ENCODE results near the gene NTSR1.

Gene NTSR1

DNA sequence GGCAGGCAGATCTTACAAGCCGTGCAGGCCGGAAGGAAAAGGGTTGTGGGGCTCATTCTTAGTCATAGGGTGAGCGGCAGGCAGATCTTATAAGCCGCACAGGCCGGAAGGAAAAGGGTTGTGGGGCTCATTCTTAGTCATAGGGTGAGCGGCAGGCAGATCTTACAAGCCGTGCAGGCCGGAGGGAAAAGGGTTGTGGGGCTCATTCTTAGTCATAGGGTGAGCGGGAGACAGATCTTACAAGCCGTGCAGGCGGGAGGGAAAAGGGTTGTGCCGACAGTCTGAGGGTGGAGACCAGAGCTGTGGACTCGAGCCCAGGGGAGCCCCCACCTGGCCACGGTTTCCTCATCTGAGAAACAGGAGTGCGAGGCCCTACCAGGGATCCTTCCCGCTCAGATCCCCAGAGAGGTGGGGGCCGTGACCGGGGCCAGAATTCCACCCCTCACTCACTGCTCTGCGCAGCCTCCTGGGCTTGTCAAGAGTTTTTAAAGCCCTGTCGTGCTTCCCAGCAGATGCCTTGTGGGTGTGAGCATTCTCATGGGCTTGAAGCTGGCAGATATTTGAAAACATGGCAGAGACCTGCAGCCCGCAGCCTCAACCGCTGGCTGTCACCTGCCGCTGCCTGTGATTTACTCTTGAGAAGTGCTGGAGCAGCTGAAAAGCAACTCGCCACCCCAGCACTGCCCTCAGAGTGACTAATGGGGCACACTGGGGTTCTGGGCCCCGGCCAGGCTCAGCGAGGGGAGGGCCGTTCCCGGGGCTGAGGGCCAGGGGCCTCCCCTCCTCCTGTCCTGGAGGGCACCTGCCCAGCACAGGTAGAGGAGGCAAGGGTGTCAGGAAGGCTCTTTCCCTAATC is 31.9 kb downstream of the NTSR1 start:
- DNase-seq (ENCODE audit: low spot score): peak; percentile 72

DNA sequence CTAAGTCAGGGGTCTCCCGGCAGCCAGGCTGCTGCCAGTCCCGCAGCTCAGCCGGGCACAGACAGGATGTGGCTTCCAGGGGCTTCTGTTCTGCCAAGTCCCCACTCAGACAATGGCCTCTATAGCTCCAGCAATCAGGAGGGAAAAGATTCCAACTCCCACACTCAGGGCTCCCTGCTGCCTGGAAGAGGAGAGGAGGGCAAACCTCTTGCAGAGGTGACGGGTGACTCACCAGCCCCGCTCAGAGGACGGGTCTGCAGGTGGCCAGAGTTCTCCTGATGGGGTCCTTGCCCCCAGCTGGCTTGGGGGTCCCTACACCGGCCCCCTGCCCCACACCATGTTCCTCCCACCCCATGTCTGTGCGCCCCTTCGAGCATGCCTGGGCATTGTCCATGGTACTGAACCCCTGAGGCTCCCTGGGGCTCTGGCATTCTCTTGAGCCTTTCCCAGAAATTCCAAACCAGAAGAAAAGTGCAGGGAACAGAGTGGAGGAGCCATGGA is 32.6 kb downstream of the NTSR1 start:
- no peak for DNase-seq (ENCODE audit: low spot score)

DNA sequence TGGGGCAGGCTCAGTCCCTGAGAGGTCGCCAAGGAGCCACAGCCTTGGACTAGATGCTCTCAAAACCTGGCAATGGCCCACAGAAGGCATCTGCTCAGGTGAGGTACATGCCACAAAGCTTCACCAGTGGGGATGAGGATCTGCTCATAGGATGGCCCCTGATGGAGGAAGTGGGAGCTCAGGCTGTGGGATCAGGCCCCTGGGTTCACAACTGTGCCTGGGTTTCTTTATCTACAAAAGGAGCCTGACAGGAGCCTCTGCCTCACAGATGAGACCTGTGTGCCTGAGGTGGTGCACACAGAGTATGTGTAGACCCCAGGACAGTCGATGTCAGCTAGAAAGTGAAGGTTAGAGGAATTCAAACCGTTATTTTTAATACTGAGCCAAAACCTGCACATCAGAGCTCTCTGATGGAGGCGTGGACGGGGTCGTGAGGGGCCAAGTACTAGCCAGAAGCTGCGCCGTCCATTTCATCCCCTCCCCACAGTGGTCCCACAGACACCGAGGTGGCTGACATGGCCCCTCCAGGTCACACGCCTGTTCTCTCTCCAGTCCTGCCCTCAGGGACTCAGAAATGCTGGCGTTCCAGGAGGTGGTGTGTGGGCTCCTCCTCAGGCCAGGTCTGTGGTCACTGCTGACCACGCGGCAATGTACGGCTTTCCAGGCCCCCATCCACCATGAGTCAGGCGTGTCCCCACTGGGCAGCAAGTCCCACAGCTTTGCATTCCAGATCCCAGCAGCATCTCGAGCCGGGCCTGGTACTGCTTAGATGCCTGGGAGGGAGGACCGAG is 33.3 kb downstream of the NTSR1 start:
- no peak for DNase-seq (ENCODE audit: low spot score)

DNA sequence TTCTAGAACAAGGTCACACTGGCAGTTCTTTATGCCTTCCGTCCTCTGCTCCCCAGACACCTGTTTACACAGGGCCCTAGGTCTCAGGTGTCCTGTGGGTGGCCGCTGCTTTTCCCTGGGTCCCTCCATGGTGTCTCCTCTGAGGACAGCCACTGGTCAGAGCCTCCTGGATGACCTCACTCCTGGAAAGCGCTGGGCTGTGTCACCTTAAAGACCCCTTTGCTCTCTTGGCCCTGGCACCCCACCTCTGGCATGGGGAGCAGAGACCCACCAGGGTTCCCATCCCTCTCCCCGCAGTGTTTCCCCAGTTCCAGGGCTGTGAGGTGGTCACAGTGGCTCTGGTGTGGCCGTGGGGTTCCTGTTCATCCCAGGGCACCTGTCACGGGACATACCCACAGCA is 33.9 kb downstream of the NTSR1 start:
- no peak for DNase-seq (ENCODE audit: low spot score)

DNA sequence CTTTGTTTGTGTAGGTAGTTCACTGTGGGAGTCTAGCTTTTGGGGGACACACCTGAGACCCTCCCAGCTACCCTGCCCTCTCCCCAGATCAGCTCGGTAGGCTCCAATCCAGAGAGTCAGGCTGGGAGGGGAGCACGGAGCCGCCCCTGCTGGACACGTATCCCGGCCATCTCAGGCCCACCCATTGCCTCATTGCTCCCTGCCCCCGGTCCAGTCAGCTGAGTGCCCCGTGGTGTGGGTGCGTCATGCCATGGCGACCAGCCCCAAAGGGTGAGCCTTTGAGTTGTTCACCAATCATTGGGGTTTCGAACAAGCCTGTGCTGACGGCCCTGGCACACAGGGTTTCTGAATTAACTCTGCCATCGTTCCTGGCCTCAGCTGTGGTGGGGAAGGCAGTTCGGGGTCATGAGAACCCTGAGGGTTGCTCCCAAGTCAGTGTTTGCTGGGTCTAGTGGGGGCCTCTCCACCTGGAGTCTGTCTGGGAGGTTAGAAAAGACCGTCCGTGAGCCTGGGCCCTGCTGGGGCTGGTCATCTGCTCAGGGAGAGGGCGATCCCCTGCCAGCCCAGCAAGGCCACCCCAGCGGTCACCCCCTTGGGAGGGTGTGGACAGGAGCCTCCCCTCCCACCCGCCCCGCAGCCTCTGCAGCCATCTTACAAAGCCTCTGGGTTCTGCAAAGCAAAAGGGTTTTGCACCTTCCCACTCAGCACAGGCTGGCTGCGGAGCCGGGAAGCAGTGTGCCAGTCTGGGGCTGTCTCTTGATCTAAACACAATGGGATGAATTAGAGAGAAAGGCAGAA is 34.5 kb downstream of the NTSR1 start:
- no peak for DNase-seq (ENCODE audit: low spot score)

DNA sequence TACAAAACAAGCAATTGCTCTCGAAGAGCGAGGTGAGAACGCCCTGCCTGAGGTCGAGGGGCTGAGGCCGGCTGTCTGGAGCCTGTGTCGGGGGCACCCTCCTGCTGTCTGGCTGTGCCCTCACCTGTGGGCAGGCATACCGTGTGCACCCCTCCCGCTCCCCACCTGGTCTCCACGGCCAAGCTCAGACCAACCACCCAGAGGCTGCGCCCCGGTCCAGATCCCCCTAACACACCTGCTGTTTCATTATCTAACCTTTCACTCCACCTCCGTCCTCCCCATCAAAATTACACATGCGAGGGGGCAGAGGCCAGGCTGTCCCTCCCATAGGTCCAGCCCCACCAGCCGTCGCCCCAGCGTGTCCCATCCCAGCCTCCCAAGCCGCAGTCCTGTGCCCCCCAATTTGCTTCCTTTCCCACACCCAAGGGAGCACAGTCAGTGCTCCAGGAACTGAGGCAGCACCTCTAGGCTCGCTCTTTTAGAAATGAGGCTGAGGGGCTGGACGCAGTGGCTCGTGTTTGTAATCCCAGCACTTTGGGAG is 35.2 kb downstream of the NTSR1 start:
- no peak for DNase-seq (ENCODE audit: low spot score)

DNA sequence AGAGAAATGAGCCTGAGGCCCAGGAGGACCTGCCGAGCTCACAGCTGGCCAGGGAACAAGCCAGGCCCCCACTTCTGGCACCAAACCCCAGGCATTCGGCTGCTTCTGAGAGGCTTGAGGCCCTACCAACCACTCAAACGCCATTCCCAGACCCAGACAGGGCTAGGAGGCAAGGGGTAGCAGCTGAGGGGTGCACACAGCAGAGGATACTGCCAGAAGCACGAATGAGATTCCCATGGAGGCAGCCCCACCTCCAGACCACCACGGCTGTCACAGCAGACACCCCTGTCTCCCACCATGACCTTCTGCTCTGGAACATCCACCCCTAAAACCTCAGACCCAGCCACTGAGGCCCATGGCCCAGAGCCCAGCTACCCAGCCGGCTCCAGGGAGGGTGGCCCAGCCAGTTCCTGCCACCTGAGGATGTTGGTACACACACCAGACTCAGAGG is 36.1 kb downstream of the NTSR1 start:
- no peak for DNase-seq (ENCODE audit: low spot score)

DNA sequence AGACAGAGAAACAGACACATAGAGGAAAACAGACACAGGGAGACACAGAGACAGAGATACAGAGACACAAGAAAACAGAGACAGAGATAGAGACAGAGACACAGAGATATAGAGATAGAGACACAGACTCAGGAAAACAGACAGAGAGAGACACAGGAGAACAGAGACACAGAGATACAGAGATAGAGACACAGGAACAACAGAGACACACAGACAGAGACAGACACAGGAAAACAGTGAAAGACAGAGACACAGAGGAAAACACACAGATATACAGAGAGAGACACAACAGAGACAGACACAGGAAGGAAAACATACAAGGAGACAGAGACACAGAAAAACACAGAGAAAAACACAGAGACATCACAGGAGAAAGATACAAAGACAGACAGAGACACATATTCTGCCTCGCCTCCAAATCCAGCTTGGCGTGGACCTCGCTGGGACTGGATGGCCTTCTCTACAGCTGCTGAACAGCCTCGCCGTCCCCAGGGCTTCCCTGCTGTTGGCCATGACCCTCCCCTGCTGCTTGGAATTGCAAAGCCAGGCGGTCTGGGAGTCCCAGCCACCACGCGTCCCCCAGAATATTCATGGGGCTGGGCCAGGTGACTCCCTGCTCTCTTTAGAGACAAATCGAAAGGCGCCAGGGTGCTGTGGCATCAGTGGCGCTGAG is 36.8 kb downstream of the NTSR1 start:
- no peak for DNase-seq (ENCODE audit: low spot score)

DNA sequence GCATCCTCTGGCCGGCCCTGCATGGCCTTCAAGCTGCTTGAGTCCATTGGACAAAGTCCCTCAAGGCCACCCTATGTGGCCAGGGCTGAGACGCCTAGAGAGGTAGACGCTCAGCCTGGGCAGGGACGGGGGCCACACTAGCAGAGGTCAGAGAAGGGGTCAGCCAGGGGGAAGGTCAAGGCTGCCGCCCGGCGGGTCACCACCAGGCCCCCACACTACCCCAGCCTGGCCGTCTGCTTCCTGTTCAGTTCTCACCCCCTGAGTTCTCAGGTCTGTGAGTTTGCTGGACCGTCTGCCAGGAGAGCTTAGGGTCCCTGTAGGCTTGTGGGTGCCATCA is 37.3 kb downstream of the NTSR1 start:
- no peak for DNase-seq (ENCODE audit: low spot score)

DNA sequence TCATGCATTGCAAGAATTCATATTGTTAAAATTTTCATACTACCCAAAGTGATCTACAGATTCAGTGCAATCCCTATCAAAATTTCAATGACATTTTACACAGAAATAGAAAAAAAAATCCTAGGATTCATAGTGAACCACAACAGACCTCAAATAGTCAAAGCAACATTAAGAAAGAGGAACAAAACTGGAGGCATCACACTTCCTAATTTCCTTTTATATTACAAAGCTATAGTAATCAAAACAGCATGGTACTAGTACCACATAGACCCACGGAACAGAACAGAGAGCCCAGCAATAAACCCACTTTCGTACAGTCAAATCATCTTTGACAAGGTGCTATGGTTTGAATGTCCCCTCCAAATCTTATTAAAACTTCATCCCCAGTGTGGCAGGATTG is 39.7 kb downstream of the NTSR1 start:
- no peak for DNase-seq (ENCODE audit: low spot score)

DNA sequence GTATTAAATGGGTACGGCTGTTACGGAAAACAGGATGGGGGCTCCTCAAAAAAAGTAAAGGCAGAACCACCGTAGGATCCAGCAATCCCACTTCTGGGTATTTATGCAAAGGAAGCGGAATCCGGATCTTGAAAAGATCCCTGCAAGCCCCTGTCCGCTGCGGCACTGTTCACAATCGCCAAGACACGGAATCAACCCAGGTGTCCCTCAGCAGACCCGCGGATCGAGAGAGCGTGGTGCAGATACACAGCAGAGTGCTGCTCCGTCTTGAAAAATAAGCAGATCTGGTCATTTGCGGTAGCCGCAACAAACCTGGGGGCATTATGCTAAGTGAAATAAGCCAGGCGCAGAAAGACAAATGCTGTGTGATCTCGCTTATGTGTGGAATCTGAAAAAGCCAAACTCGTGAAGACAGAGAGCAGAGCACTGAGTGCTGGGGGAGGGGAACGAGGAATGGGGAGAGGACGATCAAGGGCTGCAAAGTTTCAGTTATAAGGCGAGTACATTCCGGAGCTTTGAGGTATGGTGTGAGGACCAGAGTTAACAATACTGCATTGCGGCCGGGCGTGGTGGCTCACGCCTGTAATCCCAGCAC is 41.3 kb downstream of the NTSR1 start:
- no peak for DNase-seq (ENCODE audit: low spot score)

DNA sequence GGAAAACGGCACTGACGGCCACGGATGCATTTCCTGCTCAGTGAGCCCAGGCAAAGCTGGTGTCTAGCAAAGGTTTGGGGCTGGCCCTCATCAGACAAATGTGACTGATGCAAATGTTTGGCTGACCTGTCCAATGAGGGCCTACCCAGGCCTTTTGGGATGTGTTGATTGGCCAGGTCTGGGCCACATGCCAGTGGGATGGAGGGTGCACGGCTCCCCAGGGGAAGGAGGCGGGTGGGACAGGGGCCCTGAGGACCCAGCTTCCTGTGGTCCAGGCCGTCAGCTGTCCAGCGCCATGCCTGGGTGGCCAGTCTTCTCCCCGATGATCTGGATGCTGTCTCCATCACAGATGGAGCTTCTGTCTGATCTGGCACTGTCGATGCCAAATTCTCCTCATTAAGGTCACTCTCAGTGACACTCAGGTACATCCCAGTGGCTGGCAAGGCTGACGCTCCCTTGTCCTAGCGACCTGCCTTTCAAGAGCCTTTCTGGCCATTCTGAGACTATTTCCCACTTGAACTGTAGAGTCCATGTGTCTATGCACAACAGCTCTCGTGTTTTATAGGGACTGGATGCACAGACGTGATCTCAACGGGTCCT is 43.0 kb downstream of the NTSR1 start:
- DNase-seq (ENCODE audit: low spot score): no peak

DNA sequence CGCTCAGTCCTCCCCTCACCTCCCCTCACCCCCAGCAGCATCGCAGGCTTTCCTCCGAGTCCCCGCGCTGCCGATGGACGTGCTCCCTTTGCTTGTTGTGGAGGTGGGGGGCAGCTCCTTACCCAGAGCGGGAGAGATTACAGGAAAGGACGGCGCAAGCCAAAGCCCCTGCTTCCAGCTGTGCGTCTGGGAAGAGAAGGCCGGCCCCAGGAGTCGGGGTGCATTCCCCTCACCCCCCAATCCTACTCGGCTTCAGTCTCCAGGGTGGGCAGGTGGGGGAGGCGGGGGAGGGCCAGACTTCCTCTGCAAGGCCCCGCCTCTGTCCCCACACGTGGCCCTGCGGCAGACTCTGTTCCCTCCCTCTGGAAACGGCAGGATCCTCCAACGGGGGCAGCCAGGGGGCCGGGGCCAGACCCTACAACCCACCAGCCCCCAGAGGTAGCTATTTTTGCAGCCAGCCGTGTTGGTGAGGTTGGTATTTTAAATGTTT is 43.6 kb downstream of the NTSR1 start:
- DNase-seq (ENCODE audit: low spot score): no peak

DNA sequence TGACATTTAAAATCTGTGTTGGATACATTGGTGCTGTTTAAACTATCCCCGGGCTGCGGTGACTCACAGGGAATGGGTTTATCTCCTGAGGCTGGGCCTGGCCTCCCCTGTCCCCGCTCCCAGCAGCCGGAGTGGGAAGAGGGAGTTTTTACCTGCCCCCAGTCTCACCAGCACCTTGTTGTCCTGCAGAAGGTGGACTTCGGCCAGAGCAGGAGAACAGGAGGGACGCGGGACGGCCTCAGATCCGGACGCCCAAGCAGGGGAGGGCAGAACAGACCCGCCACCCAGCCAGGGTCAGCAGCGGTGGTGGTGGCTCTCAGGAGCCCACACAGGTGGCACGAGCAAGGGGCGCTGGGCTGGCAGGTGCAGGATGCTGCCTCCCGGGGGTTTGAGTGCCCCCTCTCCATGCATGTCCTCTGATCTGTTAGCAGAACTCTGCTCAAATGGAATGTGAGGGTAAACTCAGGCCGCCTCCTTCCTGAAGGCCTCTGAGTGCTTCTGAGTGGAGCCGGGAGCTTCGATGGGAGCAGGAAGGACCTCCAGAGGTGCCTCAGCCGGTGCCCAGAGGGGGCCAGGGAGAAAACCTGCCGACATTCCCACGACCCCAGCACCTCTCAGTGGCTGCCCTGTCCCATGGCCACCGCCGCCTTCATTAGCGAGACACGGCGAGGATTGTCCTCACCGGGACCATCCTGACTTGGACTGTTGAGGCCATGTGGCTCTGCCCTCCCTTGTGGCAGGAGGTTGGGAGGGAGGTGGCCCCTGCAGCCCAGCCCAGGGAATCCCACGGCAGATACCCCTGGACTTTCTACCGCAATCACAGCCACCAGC is 44.2 kb downstream of the NTSR1 start:
- no peak for DNase-seq (ENCODE audit: low spot score)

DNA sequence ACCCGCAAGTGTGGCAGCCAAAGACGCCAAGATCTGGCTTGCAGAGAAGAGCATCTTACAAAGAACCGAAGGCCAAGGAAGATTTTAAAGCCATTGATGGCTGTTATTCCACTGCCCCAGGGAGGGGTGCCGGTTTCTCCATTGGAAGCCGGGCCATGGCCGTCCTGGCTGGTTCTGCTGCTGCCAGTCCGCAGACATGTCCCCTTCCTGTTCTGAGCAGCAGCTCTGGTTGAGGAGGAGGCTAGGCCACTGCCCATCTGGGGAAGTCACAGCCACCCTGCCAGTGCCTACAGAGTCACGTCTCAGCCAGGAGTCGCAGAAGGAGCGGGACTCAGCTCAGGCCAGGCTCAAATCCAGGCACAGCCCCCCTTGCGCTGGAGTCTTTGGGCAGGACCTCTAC is 45.0 kb downstream of the NTSR1 start:
- no peak for DNase-seq (ENCODE audit: low spot score)

DNA sequence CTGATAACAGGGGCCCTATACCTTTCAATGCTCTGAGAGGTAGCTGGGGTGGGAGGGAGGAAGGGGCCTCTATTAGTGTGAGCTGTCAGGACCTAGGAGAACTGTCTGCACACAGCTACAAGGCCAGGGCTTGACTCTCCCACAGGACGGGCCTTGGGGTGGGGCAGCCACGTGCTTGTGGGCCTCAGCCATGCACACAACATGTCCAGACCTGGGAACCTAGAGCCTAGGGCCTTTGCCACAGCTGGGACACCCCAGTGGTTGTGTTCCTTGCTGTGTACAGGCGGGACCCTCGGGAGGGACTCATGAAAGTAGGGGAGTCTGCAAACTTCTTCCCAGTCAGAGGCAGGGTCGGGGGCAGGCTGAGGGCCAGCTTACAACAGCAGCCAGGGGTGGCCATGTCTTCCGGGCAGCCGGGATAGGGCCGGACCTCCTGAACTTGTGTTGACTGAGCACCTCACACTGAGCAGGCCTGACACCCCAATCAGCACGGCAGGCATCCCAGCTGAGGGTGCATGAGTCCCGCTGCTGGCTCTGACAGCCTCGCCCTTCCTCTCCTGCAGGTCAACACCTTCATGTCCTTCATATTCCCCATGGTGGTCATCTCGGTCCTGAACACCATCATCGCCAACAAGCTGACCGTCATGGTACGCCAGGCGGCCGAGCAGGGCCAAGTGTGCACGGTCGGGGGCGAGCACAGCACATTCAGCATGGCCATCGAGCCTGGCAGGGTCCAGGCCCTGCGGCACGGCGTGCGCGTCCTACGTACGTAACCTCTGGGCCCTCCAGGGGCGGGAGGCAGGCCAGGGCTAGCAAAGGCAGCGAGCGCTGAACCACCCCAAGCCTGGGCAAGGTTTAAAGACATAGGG is 45.7 kb downstream of the NTSR1 start:
- no peak for DNase-seq (ENCODE audit: low spot score)

DNA sequence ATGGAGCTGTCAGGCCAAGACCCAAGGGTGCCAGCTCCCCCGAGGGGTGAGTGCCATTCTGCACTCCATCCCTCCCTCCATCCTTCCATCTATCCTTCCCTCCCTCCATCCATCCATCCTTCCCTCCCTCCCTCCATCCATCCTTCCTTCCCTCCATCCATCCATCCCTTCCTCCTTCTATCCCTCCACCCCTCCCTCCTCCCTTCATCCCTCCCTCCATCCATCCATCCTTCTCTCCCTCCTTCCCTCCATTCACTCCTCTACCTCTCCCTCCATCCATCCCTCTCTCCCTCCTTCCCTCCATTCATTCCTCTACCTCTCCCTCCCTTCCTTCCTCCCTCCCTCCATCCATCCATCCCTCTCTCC is 46.3 kb downstream of the NTSR1 start:
- DNase-seq (ENCODE audit: low spot score): no peak

DNA sequence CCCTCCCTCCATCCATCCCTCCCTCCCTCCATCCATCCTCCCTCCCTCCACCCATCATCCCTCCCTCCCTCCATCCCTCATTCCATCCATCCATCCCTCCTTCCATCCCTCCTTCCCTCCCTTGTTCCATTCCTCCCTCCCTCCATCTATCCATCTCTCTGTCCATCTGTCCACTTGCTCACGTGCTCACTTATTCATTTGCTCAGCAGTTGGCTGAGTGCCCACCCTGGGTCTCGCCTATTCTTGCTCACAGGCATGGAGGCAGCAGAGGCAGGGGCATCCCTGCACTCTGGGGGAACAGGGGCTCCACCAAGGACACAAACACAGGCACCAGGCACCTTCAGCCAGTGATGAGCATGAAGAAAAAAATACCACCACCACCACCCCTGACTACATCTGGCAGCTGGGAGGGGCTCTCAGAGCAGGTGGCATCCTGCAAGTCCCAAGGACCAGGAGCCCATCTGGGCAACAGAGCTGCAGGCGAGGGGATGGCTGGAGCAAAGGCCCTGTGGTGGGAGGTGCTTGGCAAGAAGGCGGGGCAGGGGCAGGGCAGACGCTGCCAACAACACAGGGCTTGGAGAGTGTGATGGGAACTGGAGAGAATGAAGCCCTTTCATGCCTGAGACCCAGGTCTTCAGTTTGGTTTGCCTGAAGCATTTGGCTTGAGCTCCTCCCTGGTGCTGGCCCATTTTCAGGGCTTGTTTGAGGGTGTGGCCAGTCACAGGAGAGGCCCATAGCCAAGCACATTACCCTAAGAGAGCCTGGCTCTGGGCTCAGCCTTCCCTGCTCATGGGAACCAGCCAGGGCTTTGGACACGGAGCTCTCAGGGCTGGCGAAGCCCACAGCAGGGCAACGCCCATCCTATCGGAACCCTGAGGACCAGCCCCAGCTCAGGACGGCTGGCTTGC is 47.4 kb downstream of the NTSR1 start:
- no peak for DNase-seq (ENCODE audit: low spot score)

All from hepatic stellate cell (primary cell).